Fibroblast of skin of right biceps (primary cell): ENCODE results near the gene TNFSF8.

Experiments
- DNase-seq: peaks from one replicate; pipeline ENCODE4 v3.0.0-alpha.2; 2013

TNFSF8 gene

DNA sequence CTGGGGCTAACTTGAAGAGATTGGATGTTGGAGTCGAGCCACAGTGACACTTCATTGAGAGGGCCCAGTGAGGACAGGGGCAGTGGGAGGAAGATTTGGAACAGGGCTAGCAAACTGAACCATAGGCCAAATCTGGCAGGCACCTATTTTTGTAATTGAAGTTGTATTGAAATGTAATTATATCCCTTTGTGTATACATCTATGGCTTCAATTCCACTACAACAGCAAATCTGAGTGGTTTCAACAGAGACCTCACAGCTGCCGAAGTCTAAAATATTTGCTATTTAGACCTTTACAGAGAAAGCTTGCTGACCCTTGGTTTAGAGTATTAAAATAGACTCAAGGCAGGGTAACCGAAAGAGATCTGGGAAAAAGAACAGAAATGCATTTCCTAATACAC is 4.7 kb upstream of the TNFSF8 start:
- no peak for DNase-seq

DNA sequence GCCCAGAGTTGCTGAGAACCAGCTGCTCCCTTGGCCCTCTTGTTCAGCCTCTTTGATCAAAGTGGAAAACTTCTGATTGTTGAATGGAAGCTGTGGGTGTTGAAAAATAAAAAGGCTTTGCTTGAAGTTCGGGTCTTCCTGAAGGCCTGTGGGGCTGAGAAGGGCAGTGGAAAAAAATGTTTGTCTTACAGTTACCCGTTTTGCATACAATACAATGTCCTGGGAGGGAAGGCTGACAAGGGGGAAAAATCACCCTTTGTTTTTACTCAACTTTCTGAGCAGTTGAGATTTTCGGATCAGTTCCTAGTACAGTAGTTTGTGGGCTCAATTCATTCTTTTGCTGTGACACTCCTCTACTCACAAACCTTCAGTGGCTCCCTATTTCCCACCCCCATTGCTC is 2.1 kb upstream of the TNFSF8 start:
- DNase-seq = no peak

DNA sequence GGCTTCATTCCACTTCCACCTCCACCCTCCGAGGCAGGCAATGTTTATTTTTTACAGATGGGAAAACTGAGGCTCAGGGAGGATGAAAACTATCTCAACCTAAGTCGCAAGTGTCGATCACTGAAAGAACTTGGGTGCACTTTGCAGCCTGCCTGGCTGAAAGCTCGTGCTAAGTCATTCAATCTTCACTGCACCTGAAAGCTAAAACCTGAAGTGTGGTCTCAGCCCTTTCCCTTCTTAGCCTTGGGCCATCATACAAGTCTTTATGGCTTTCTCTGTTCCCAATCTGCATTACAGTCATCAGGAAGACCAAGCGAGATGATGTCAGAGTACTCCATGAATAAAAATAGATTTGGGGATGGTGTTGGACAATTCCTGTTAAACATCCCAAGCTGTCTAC is 1.0 kb upstream of the TNFSF8 start:
- DNase-seq = no peak

DNA sequence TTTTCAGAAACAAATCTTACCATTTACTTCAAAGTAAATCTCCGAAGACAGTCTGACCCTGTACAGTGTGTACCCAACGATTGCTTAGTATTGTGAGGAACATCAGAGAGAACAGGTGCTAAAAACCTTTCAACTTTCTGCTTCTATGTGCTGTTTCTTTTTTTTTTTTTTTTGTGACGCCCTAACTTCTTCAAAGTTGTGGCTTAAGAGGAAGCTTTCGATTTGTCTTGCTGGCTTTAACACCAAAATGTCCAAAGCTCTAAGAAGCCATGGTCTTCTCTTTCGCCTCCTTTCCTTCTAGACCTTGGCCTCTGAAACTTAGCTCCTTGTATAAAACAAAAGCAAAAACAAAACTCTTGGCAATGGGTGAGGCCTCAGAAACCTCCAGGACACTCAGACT is 1.2 kb downstream of the TNFSF8 start:
- no peak for DNase-seq

DNA sequence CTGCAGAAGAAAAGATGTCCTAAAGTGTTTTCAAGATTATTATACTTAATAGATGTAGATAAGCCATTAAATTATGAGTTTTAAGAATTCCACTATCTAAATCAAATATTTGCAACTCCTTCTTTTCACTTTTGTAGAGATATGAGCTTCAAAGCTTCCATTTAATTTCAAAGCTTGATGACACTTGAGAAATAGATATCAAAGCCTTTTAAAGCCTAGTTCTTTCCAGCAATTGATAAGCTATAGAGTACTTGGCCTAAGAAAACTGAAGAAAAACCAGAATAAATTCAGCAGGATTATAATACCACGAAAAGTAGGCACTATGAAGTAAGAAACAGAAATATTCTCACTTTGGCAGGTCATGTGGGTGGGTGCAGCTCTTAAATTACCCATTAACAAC is 1.7 kb downstream of the TNFSF8 start:
- DNase-seq = no peak

DNA sequence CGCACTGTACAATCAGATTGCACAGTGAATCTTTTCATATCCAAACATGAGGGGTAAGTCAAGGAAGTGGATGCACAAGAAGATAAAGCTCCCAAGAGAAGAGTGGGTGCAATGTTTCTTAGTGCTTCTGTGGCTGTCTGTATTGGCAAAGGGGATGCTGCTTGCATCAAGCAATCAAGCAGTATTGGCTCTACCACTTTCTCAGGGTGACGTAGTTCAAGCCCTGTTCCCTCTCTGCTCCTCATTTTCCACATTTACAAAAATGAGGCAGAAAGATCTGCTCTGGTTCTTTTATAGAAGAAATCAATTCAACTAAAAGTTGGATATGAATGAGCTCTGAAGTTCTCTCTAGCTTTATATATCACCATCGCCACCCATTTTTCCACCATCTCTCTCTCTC is 2.3 kb downstream of the TNFSF8 start:
- no peak for DNase-seq

DNA sequence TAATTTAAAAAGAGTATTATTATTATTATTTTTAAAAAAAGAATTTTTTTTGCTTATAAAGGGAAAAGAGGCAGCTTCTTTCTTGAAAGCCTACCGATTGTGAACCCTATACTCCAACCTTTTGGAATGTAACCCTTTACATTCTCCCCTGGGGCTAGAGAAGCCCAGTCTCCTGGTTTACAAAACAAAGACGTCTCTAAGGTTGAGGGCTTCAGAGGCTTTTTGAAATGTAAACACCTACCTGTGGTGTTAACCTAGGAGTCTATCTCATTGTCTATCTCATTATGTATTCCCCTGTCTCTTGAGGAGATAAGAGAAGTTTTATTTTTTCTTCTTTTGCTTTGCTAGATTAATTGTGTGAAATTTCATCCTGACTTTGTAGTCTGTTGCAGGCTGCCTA is 4.7 kb downstream of the TNFSF8 start:
- no peak for DNase-seq

DNA sequence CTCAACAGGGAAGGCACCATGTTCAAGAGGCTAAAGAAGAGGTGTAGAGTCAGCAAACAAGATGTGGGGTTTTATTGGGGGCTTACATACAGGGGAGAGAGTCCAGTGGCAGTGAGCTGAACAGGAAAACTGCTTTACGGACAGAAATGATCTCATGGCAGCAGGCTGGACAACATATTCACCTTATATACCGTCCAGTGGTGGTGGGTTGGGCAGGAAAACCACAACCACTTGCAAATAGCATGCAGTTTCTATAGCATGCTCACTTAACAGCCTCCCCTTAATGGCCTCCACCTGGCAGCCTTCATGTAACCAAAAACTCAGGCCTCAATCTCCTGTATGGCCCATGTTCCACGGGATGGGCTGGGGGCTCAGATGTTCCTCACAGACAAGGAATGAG is 5.4 kb downstream of the TNFSF8 start:
- DNase-seq = no peak

DNA sequence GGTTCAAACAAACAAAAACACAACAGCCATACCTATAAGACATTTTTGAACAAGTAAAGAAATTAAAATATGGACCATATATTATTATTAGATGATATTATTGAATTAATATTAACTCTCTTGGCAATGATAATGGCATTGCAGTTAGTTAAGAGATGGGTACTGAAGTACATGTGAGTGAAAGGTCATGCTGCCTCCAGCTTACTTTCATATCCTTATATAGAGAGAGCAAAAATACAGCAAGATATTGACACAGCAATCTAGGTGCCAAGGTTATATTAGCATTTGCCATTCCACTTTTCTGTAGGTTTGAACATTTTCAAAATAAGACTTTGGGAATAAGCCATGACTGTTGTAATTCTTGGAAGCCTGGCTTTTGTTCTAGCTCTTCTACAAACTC is 6.1 kb downstream of the TNFSF8 start:
- no peak for DNase-seq

DNA sequence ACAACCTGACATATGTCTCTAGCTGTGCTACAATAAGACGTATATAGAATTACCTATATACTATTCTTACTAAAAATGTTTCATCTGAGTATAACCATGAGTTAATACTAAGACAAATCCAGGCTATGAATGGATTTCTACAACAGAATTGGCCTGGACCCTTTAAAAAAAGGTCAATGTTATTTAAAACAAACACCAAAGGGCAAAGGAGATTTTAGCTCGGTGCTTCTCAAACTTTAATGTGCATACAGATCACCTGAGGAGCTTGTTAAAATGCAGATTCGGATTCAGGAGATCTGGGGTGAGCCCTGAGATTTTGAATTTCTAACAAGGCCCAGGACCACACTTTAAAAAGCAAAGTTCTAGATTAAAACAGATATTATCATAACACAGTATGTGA is 6.5 kb downstream of the TNFSF8 start:
- DNase-seq = no peak

DNA sequence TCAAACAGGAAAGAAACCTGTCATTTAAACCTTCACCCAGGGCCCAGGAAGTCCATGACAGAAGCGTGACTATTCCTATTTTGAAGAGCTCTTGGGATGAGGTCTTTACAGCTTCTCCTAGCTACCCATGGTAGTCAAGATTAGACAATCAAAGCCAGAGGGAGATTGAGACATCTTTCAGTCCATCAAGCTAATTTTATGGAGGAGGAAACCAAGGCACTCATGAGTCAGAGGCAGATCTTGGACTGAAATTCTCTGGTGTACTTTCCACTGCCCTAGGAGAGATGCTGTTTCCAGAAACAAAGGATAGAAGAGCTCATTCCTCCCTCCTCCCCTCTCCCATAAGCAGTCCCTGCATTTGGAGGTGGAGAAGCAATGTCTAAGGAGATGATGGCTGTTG is 9.2 kb downstream of the TNFSF8 start:
- no peak for DNase-seq

DNA sequence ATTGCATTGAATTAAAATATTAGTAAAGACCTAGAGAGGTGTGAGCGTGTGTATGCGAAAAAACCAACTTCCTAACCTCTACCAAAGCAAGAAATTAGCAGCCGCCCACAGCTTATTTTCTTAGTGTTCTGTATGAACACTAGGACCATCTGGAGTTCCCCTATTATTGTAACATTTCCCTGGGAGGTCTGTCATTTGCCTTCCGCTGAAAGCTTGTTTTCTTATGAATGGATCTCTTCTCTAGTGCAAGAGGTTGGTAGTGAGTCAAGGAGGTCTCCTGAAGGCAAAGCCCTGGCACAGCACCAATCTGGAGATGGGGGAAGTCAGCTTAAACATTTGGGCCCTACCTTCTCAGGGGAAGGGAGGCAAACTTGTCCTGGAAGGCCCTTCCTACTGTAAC is 10.8 kb downstream of the TNFSF8 start:
- peak; percentile 34 for DNase-seq

DNA sequence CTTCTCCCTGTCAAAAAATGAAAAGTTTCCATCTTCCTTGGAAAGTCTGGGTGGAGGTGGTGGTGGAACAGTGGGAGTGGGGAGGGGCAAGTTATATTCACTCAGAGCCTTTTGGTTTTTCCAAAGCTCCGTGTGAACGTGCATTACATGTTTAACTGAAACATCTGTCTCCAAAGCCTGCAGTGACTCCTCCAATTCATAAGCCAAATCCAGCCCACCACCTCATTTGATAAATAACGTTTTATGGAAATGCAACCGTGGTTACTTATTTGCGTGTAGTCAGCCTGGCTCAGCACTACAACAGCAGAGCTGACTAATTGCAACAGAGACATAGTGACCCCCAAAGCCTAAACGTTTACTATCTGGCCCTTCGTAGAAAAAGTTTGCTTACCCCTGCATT is 13.9 kb downstream of the TNFSF8 start:
- no peak for DNase-seq

DNA sequence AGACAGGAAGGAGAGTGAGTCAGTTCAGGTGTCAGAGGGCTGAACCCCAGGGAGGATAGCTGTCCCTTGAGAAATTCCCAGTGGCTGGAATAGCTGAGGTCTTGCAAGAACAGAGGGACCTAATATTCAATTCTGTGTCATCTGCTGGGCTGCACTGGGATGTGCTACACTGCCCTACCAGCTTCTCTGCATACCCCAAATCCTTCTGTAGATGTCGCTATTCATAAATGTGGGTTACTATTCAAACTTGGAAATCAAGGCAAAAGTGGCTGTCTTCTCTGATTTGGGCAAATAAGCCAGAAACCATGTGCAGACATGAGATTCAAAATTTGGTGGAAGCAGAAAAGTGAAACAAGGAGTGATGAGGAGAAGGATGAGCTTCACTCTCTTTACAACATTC is 16.3 kb downstream of the TNFSF8 start:
- no peak for DNase-seq

DNA sequence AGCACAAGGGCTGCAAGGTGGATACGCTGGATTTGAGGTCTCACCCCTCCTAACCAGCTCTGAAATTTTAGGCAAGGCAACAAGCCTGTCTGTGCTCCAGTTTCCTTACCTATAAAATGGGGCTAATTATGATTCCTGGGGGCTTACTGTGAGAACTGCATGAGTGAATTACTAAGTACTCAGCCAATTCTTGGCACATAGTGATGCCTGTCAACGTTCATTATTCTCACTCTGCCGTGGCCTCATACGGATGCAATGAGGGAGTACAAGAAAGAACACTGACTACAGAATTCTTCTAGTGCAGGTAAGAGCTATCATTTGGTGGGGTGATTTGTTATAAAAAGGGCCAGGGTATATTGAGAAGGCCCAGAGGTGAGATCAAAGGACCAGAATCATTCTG is 16.7 kb downstream of the TNFSF8 start:
- DNase-seq = no peak

DNA sequence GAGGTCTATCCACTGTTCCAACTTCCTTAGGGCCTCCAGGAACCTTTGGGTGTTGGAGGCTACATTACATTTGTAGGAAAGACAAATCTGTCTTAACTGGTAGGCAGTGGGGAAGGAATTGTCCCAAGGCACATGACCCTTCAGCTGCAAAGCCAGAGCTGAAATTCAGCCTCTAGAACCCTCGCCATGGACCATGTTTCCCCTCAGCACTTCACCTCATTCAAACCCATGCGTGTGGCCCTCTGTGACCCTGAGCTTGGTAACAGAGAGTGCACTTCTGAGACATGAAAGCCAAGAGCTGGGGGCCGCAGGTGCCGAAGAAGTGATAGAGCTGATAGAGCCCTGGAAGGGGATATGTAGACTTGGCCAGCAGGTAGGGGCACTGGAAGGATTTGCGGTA is 17.2 kb downstream of the TNFSF8 start:
- no peak for DNase-seq

DNA sequence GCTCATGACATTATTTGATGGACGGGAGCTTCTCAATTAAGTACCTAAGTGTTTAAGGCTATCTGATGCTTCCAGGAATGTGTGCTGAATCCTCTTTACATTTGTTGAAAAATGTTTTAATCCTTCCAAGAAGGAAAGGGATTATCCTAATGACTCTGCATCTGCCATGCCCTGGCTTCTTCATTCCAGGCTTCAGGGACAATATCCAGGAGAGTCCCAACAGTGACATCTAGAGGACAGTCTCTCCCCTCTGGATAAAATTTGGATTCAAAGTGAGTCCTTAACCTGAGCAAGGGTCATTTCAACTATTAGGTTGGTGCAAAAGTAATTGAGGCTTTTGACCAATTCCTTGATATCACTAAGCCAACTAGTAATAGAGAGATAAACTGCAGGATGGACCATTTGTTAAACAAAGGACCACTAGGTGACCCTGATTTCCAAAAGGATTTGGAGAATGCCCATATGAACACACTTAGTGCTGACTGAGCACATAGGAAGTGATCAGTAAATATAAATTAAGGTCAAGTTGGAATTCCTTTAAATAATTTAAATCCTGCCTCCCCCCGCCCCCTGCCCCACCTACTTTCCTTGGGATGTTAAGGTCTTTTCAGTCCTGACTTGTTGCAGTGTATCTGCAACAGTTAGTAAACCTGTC is 19.1 kb downstream of the TNFSF8 start:
- DNase-seq = peak; percentile 66

DNA sequence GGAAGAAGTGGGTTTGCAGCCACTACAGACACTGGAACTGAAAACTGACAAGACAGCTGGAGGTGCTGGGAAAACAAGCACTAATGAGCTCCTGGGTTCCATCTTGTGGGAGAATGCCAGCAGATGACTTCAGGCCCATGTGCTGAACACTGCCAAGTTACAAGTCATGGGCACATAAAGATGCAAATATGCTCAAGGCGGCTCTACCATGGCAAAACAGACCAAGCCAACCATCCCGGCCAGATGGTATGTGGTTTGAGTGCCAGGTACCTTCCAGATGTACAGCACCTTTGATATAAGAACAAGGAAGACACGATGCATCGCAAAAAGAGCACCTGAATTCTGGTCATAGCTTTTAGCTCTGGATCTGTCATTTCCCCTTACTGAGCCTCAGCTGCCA is 19.9 kb downstream of the TNFSF8 start:
- DNase-seq = no peak

DNA sequence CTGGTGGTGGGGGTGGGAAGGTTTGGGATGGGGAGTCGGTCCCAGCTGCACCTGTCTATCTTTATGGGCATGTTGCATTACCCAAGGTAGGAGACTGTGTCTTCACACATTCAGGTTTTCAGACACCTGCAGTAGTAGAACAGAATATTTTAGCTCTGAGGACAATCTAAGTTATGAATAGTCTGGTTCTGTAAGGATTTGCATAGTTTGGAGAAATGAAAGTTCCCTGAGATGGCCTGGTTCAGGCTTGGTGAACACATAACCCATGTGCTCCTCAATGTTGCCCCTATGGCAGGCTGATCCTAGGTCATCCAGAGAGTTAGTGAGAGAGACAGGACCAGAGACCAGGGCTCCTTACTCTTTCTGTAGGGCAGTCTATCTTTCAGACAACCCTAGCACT is 20.7 kb downstream of the TNFSF8 start:
- no peak for DNase-seq

DNA sequence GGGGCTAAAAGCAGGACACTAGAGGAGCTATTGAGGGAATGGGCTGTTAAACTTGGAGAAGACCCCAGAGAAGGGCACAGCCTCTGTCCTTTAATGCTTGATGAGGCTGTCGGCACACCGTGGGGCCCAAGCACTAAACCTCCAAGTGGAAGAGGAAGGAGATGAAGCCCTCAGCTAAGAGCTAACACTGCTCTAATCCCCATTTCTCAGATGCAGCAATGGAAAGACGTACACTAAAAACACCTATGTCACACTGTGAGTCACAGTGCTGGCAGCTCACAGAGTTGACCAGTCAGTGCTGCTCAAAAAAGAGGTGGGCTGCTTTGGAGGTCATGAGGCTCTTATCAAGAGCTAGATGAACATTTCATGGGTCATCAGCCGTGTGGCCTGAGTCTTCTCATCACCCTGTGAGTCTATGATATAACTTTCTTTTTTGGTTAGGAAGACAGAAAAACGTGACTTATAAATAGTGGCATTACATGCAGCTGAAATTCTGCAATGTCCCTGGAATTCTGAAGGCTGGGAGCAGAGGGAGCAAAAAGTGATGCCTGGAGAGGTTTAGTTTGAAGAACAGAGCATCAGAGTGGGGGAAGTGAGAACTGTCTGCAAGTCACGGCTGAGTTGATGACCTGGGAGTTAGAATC is 21.5 kb downstream of the TNFSF8 start:
- no peak for DNase-seq

DNA sequence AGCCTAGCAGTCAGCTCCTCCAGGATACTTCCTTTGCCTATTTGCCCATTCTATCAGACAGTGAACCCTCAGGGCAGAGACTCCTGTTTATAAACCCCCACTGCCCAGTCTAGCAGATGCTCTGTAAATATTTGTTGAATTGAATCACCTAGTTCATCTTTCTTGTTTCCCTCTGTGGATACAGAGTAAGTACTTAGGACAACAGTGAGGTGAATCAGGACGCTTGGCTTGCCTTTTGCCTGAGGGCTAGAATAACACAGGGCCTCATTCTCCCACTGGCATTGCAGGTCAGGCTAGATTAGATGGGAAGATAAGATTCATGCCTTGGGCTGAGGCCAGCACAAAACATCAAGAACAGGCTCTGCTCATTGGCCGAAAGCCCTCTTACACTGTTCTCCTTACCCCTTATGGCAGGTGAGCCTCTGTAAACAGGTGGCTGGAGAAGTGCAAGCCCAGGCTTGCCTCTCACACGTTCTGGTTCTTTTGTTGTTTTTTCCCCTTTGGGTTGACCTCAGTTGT is 22.2 kb downstream of the TNFSF8 start:
- DNase-seq = no peak

DNA sequence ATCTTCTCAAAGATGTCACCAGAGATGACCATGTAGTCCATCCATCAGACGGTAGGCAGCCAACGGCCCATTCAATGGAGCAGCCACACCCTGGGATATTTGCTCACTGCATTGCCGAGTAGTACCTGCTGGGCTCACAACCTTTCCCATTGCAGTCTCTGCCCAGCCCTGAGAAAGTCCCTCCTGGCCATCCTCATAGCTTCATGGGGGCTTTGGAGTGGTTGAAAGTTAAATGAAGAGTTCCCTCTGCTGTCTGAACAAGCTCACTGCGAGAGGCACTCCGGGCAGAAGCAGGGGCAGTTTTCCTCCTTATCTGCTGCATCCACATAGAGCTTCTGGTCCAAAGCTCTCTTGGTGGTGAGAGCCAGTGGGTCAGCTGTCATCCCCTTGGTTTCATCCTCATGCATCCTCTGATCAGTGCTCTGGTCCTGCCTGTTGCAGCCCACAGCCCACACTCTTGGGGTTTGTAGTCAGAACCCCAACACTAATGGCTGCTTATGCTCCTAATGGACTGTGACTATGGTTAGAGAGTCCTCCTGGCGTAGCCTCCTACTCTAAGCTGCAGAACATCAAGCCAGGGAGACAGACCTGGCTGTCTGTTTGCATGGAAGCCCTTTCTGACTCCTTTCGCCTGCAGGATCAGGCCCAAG is 23.3 kb downstream of the TNFSF8 start:
- DNase-seq = peak; percentile 56

DNA sequence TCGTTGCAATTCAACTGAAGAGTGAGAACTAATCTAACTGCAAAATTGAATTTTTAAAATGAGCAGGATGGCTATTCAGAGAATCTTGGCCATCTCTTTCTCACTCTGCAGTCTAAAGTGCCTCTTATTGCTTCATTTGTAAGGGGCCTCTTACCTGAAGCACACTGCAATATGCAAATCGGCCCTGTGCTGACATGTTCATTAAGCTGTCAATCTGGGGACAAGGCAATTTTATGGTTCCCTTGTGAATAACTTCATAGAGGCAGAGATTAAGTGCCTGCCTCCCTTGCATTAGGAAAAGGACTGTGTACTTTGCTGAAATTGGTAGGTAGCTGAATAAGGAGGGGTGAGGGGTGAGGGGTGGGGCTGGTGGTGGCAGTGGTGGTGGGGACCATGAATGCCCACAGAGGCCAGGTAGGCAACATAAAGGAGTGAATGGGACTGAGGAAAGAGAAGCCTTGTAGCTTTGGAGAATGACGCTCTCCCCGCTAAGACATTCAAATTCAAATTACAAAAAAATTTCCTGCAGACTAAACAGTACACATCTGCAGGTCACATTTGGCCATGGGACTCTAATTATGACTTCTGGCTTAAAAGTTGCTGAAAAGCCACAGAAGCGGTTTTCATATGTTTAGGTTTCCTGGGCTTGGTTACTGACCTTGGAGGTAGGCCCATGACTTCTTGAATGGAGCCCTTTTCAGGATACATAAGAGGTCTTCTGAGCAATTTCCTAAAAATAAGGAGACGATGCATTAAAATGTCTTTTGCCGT is 25.0 kb downstream of the TNFSF8 start:
- DNase-seq = no peak
